Kidney (tissue), 14 donors: Measurements from ENCODE around the gene XYLT1. TPM values are rescaled to one million over a fixed set of nuclear protein-coding genes. Genes with fewer than 3 reads are reported as not detected.

Source experiments
- DNase-seq, 5 donors: peaks; one replicate each; pipeline ENCODE4 v3.0.0-alpha.2; 2013 to 2020
- FAIRE-seq: peaks from 2 replicates; lab custom pipeline; 2012; peaks lifted over from hg19 to GRCh38; lab: Jason Lieb, UNC
- H3K27ac ChIP-seq, 2 donors: one replicate each; pipeline ENCODE4 v1.7.0; 2013; ENCODE audit warnings: low read depth in 2 of 2, low read length in 2 of 2, inconsistent platforms in 1 of 2
- H3K27me3 ChIP-seq: one replicate; pipeline ENCODE4 v1.7.1; 2013; ENCODE audit warnings: low read length, inconsistent platforms; ENCODE audit not compliant: control insufficient read depth, insufficient read depth
- H3K36me3 ChIP-seq, 3 donors: one replicate each; pipeline versions ENCODE4 v1.7.0 to v1.7.1; 2013; ENCODE audit warnings: low read length in 3 of 3, control low read depth in 1 of 3, inconsistent platforms in 1 of 3; ENCODE audit not compliant: insufficient read depth in 3 of 3, control insufficient read depth in 2 of 3
- H3K4me1 ChIP-seq, 3 donors: one replicate each; pipeline versions ENCODE4 v1.7.0 to v1.7.1; 2013; ENCODE audit warnings: low read length in 3 of 3, inconsistent platforms in 1 of 3, low read depth in 1 of 3; ENCODE audit not compliant: control insufficient read depth in 2 of 3, insufficient read depth in 2 of 3
- H3K4me3 ChIP-seq, 3 donors: one replicate each; pipeline versions ENCODE4 v1.7.0 to v1.8.1; 2013; ENCODE audit warnings: low read length in 3 of 3, control low read depth in 1 of 3, inconsistent platforms in 1 of 3
- H3K9ac ChIP-seq, 3 donors: one replicate each; pipeline versions ENCODE4 v1.7.0 to v1.7.1; 2013; ENCODE audit warnings: low read length in 3 of 3, control low read depth in 1 of 3, inconsistent platforms in 1 of 3
- H3K9me3 ChIP-seq, 3 donors: one replicate each; pipeline versions ENCODE4 v1.7.0 to v1.7.1; 2013; ENCODE audit warnings: low read length in 3 of 3, control low read depth in 1 of 3, inconsistent platforms in 1 of 3; ENCODE audit not compliant: control insufficient read depth in 2 of 3, insufficient read depth in 1 of 3
- CTCF ChIP-seq: IDR thresholded peaks from 3 replicates; pipeline ENCODE4 v1.5.1; 2012; ENCODE audit warnings: mild to moderate bottlenecking, moderate library complexity, borderline replicate concordance; ENCODE audit not compliant: insufficient read depth; ENCODE audit errors: extremely low read depth
- intact Hi-C: fragments of 100-400 bp; cut with DNase I; formaldehyde crosslinking; loops from one replicate; pipeline ENCODE4 v1.11.1; 2022
- polyA plus RNA-seq: library from polyadenylated mRNA; stranded (reverse); fragments of 350-450 nt; fragmentation: Illumina TruSeq; extraction: RNeasy Lipid Tissue Mini Kit (QIAGEN cat#74804); gene quantifications from one replicate; pipeline ENCODE4 v1.2.3, GENCODE V29; 2014; ENCODE audit warnings: low read depth, low replicate concordance; ENCODE audit not compliant: insufficient read depth
- total RNA-seq: library from RNA; stranded (reverse); fragmentation: NEBNext Ultra II Directional; extraction: Animal tissue kit (Norgen Biotek cat#: 25700); gene quantifications from one replicate; pipeline ENCODE4 v1.2.1, GENCODE V29; 2021
- donor health status: control.
- donor health status: control.
- donor health status: control.
- donor health status: control.
- donor health status: control.
- donor health status: DM: yes; HTN: yes; CAD: no.
- donor health status: Normal renal cell carcinoma (clear cell type).

Gene XYLT1
- total and polyA plus RNA-seq, 2 donors from 2014 or later, result 0.52 to 7.6 TPM

- no peaks in the 10 kb centered on the region for H3K36me3 ChIP-seq
- H3K27ac ChIP-seq, result no peak overlapping the region
- H3K9me3 ChIP-seq, result no peaks in the 10 kb centered on the region
- no peaks in the 10 kb centered on the region for H3K4me1 ChIP-seq
- intact Hi-C loops, result no loop called here
- no peak for TF ChIP-seq CTCF
- no peak overlapping the region for H3K9ac ChIP-seq
- DNase-seq (no peak), FAIRE-seq (no peak)
- no peak overlapping the region for H3K4me3 ChIP-seq
- H3K27me3 ChIP-seq, result no peaks in the 10 kb centered on the region
Observed at GRCh38 chr16:17135439-17135838, 335.3 kb downstream of the XYLT1 start.

GRCh38 chr16:17134586-17134985, 336.2 kb downstream of the XYLT1 start:
- Histone ChIP-seq H3K27me3 (no peaks in the 10 kb centered on the region), H3K9ac (no peak overlapping the region), H3K4me1 (no peaks in the 10 kb centered on the region), H3K36me3 (no peaks in the 10 kb centered on the region), H3K9me3 (no peaks in the 10 kb centered on the region), H3K4me3 (no peak overlapping the region), H3K27ac (no peak overlapping the region)
- TF ChIP-seq CTCF, result no peak
- DNase-seq (no peak), FAIRE-seq (no peak)
- intact Hi-C loops, result no loop called here

GRCh38 chr16:17133851-17134250, 336.9 kb downstream of the XYLT1 start:
- no peak for TF ChIP-seq CTCF
- no peaks in the 10 kb centered on the region for H3K36me3 ChIP-seq
- DNase-seq, result no peak

GRCh38 chr16:17131351-17131750, 339.4 kb downstream of the XYLT1 start:
- Histone ChIP-seq H3K27me3 (no peaks in the 10 kb centered on the region), H3K4me1 (no peaks in the 10 kb centered on the region), H3K36me3 (no peaks in the 10 kb centered on the region), H3K4me3 (no peak overlapping the region), H3K27ac (no peak overlapping the region), H3K9ac (no peak overlapping the region), H3K9me3 (no peaks in the 10 kb centered on the region)
- no peak for TF ChIP-seq CTCF
- intact Hi-C loops, result no loop called here
- FAIRE-seq (no peak), DNase-seq (no peak)

More at GRCh38 chr16:17133851-17134250, 336.9 kb downstream of the XYLT1 start:
- intact Hi-C loops, result no loop called here
- no peak overlapping the region for H3K9ac ChIP-seq
- H3K27ac ChIP-seq, result no peak overlapping the region
- no peaks in the 10 kb centered on the region for H3K4me1 ChIP-seq
- H3K4me3 ChIP-seq, result no peak overlapping the region
- no peaks in the 10 kb centered on the region for H3K9me3 ChIP-seq
- FAIRE-seq, result no peak
- H3K27me3 ChIP-seq, result no peaks in the 10 kb centered on the region
